GM10248 (cell line): ENCODE results near the gene RNGTT.

ENCODE experiments used
- CTCF ChIA-PET: fragments of 300-600 bp; sonication (Branson Sonifier 250); formaldehyde crosslinking; extraction: SDS; loops from one replicate; lab custom pipeline; 2021; ENCODE audit warnings: antibody characterized with exemption; lab: Yijun Ruan, JAX
- POLR2A ChIA-PET: fragments of 350-650 bp; sonication (Branson Sonifier 250); formaldehyde crosslinking; extraction: SDS; loops from one replicate; lab custom pipeline; 2020; ENCODE audit warnings: antibody characterized with exemption; lab: Yijun Ruan, JAX
- DNase-seq: peaks from one replicate; pipeline ENCODE4 v3.0.0; 2012; ENCODE audit errors: extremely low spot score
- CTCF ChIP-seq: IDR thresholded peaks from 2 replicates; pipeline ENCODE4 v1.5.1; 2012; ENCODE audit warnings: mild to moderate bottlenecking, low read depth; ENCODE audit errors: extremely low read depth, missing control alignments, control extremely low read depth

RNGTT gene

DNA sequence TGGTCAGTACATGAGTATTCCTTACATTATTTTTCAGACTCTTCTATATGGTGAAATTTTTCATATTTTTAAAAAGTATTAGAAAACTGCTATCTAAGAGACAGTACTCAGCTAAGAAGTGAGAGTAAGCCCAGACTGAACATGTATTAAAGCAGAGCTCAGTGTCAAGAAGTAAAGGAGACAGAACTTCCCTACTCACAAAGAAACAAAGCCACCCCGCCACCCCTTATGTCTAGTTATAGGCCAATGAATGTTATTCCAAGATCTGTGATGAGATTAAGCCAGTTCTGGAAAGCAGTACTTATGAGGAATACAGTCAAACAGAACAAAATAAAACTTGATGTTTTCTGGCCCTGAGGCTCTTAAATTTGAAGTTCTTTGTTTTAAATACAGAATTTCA lies 114.5 kb downstream of the RNGTT start:
- POLR2A ChIA-PET, result no interaction called here
- no peak for DNase-seq
- CTCF ChIA-PET, result interaction anchor here (0.7 kb wide), 1 partner anchor 11 kb away, joined by 3 read pairs; no protein-coding TSS in a partner anchor
- TF ChIP-seq CTCF, result no peak

DNA sequence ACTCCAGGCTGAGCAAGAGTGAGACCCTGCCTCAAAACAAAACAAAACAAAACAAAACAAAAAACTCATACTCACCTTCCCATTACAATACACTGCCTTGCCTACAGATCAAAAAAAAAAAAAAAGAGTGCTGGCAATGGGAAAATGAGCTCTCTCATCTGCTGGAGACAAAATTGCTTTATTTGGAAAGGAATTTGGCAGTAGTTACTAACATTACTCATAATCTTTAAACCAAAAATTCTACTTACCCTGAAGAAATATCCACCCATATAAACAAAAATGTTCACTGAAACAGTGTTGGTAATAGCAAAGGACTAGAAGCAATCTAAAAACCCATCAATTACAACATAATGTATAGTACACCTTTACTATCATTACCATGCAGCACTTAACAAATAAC lies 120.4 kb downstream of the RNGTT start:
- DNase-seq, result no peak
- POLR2A ChIA-PET, result no interaction called here
- no peak for TF ChIP-seq CTCF
- CTCF ChIA-PET, result no interaction called here

DNA sequence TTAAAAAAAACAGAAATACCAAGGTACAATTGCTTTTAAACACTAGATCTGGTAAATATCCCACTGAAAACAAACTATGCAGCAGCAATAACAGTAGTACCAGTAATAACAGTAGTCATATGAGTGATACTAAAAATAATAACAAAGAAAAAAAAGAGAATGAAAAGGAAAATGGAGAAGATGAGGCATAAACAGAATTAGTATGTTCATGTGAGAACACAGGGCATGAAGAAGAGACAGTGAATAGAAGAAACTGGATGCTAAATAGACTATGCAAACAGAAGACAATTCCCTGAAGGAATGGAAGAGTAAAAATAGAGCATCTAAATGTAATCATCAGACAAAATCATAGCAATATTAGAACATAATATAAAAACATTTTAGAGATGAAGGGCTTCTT lies 121.1 kb downstream of the RNGTT start:
- no peak for DNase-seq
- TF ChIP-seq CTCF, result no peak
- CTCF ChIA-PET, result interaction anchor here (1.1 kb wide), 1 partner anchor 27 kb away, joined by 3 read pairs; no protein-coding TSS in a partner anchor
- POLR2A ChIA-PET, result no interaction called here

DNA sequence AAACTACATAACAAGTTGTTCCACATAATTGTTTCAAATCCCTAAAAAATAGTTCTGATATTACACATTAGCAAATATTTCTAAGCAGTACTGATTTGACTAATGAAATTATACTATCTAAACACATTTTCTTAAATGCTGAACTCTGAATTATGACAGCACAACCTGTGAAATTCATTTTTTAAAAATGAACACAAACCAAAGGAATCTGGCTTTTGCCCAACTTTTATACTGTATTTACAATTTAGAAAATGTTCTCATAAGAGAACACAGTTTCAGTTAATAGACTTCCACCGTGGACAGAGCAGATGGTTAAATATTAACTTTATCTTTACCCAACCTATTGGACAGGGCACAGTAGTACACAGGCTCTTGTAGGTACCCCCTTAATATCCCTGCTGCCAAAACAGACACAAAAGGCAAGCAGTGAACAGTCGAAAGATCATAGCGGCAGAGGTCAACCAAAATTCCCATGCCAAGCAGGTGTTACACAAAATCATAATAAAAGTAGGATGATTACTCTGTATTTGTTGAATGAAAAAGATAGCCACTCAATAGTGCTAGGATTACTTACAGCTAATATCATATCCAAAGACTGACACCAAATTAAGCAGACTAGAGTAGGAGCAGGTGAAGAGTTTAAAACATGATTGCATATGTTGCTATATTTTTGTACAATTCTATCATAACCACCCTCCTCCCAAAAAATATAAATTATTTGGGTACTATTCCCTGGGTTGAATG lies 122.5 kb downstream of the RNGTT start:
- no peak for TF ChIP-seq CTCF
- DNase-seq, result no peak
- ChIA-PET CTCF (interaction anchor here (1.1 kb wide), 1 partner anchor 25 kb away, joined by 3 read pairs; no protein-coding TSS in a partner anchor), POLR2A (no interaction called here)

GRCh38 chr6:88840289-88840688 lies 123.1 kb downstream of the RNGTT start:
- TF ChIP-seq CTCF, result no peak
- ChIA-PET CTCF (no interaction called here), POLR2A (no interaction called here)
- DNase-seq, result no peak

GRCh38 chr6:88839280-88839679 lies 124.1 kb downstream of the RNGTT start:
- ChIA-PET CTCF (interaction anchor here (0.9 kb wide), 1 partner anchor 30 kb away, joined by 3 read pairs; no protein-coding TSS in a partner anchor), POLR2A (no interaction called here)
- DNase-seq, result no peak
- no peak for TF ChIP-seq CTCF
